GM19099 (cell line): ENCODE results near the gene VAMP5.

ENCODE experiments used
- POLR2A ChIP-seq: IDR thresholded peaks from 3 replicates; pipeline ENCODE4 v1.6.1; 2011; ENCODE audit warnings: low read depth; ENCODE audit not compliant: insufficient read length; ENCODE audit errors: extremely low read depth

Gene VAMP5

GRCh38 chr2:85591563-85591962, 7.3 kb downstream of the VAMP5 start:
- TF ChIP-seq POLR2A, result no peak

GRCh38 chr2:85593023-85593422, 8.8 kb downstream of the VAMP5 start:
- TF ChIP-seq POLR2A, result no peak

- peak; percentile 9 for TF ChIP-seq POLR2A
Observed at GRCh38 chr2:85594715-85595300, 10.6 kb downstream of the VAMP5 start.

GRCh38 chr2:85595301-85596025, 11.2 kb downstream of the VAMP5 start, which contains the start of gene RNF181:
Gene RNF181, plus strand, starts transcription at chr2:85595745. Its CDS starts 19 bp downstream, at chr2:85595764.
- peak; percentile 86 for TF ChIP-seq POLR2A

GRCh38 chr2:85596026-85596333, 11.7 kb downstream of the VAMP5 start:
- no peak for TF ChIP-seq POLR2A

GRCh38 chr2:85596486-85597143, 12.4 kb downstream of the VAMP5 start:
- TF ChIP-seq POLR2A, result no peak

- TF ChIP-seq POLR2A, result no peak
Observed at GRCh38 chr2:85597241-85597640, 13.0 kb downstream of the VAMP5 start.

- no peak for TF ChIP-seq POLR2A
Observed at GRCh38 chr2:85598594-85599340, 14.5 kb downstream of the VAMP5 start.

- no peak for TF ChIP-seq POLR2A
Observed at GRCh38 chr2:85599468-85600234, 15.4 kb downstream of the VAMP5 start.

- no peak for TF ChIP-seq POLR2A
Observed at GRCh38 chr2:85600235-85600575, 16.0 kb downstream of the VAMP5 start.

GRCh38 chr2:85600951-85601770, 16.9 kb downstream of the VAMP5 start:
- TF ChIP-seq POLR2A, result no peak

GRCh38 chr2:85601771-85602475, 17.7 kb downstream of the VAMP5 start:
- TF ChIP-seq POLR2A, result no peak

- TF ChIP-seq POLR2A, result peak; percentile 64
Observed at GRCh38 chr2:85602476-85603234, 18.4 kb downstream of the VAMP5 start, which contains the start of gene TMEM150A. Gene TMEM150A, minus strand, starts transcription at chr2:85602698. Its CDS starts 750 bp downstream, at chr2:85601948.
